ENCODE data around the gene AAGAB. TPM values are rescaled to one million over a fixed set of nuclear protein-coding genes. Genes with fewer than 3 reads are reported as not detected.
"Not testable (repeated sequence)": the region's sequence is repeated elsewhere in the genome, so short reads cannot be mapped to it uniquely, and the experiment has no call there.

Gene AAGAB
- total and polyA plus RNA-seq, 8 donors: 7.1 to 16.3 (median 13.0) TPM

GRCh38 chr15:67296188-67296587, 41.7 kb upstream of the AAGAB start:
- ATAC-seq (no peak), DNase-seq (no peak), FAIRE-seq (no peak)
- Histone ChIP-seq H3K27me3 (no peaks in the 10 kb centered on the region), H3K9me3 (no peaks in the 10 kb centered on the region), H3K36me3 (no peaks in the 10 kb centered on the region), H3K4me1 (no peaks in the 10 kb centered on the region), H3K4me3 (no peak overlapping the region), H3K27ac (no peak overlapping the region)
- no peak for TF ChIP-seq CTCF (IDR thresholded peaks at IDR 0.05)
- WGBS, 2 donors: 78 to 86% methylated on average over 5 of the region's 5 CpGs
- intact Hi-C loops (cut with DNase I): no loop called here

DNA sequence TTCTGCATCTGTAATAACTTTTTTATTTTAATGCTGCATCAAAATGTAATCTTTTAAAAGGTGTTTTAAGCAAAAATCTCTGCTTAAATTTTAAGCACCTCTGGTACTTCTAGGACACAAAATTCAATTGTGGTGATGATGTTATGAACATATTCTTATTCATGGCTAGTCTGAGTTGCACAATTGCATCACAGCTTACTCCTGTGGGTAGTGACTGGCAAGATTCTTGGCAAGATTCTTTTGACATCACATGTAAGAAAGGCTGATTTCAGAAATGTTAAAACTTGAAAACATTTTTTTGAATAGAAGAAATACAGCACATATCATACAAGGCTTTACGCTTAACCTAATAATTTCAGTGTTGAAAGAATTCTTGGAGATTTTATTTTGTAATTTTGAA, 35.9 kb upstream of the AAGAB start:
- FAIRE-seq: no peak
- WGBS, 2 donors: 98 to 100% methylated on average over 1 of the region's 1 CpG
- H3K4me1 ChIP-seq: no peaks in the 10 kb centered on the region
- DNase-seq: no peak
- H3K4me3 ChIP-seq: no peak overlapping the region
- no peaks in the 10 kb centered on the region for H3K9me3 ChIP-seq
- no peaks in the 10 kb centered on the region for H3K36me3 ChIP-seq
- intact Hi-C loops (cut with DNase I): no loop called here
- TF ChIP-seq CTCF (IDR thresholded peaks at IDR 0.05): no peak
- H3K27ac ChIP-seq: no peak overlapping the region
- no peaks in the 10 kb centered on the region for H3K27me3 ChIP-seq
- no peak for ATAC-seq

DNA sequence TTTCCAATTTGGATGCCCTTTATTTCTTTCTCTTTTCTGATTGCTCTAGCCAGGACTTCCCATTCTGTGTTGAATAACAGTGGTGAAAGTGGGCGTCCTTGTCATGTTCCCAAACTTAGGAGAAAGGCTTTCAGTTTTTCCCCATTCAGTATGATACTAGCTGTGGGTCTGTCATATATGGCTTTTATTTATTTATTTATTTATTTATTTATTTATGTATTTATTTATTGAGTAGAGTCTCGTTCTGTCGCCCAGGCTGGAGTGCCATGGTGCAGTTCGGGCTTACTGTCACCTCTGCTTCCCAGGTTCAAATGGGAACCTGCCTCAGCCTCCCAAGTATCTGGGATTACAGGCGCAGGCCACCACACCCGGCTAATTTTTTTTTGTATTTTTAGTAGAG, 31.9 kb upstream of the AAGAB start:
- intact Hi-C loops (cut with DNase I); H3K9me3 ChIP-seq; H3K4me3 ChIP-seq; H3K36me3 ChIP-seq; H3K4me1 ChIP-seq; FAIRE-seq; ATAC-seq; H3K27ac ChIP-seq; H3K27me3 ChIP-seq; DNase-seq: not testable (repeated sequence)
- WGBS, 2 donors: 83 to 97% methylated on average over 6 of the region's 6 CpGs

DNA sequence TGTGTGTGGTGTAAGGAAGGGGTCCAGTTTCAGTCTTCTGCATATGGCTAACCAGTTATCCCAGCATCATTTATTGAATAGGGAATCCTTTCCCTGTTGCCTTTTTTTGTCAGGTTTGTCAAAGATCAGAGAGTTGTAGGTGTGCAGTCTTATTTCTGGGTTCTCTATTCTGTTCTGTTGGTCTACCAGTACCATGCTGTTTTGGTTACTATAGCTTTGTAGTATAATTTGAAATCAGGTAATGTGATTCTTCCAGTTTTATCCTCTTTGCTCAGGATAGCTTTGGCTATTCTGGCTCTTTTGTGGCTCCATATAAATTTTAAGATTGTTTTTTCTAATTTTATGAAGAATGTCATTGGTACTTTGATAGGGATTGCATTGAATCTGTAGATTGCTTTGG, 31.2 kb upstream of the AAGAB start:
- FAIRE-seq; H3K9me3 ChIP-seq; H3K27me3 ChIP-seq; intact Hi-C loops (cut with DNase I); H3K4me3 ChIP-seq; DNase-seq; H3K36me3 ChIP-seq; H3K4me1 ChIP-seq; H3K27ac ChIP-seq; ATAC-seq: not testable (repeated sequence)

GRCh38 chr15:67281714-67282113, 27.3 kb upstream of the AAGAB start:
- WGBS, 2 donors: 89 to 90% methylated on average over 1 of the region's 1 CpG
- no peaks in the 10 kb centered on the region for H3K4me1 ChIP-seq
- H3K9me3 ChIP-seq: no peaks in the 10 kb centered on the region
- no peak for DNase-seq
- no peak overlapping the region for H3K4me3 ChIP-seq
- H3K27ac ChIP-seq: no peak overlapping the region
- H3K27me3 ChIP-seq: no peaks in the 10 kb centered on the region
- TF ChIP-seq CTCF (IDR thresholded peaks at IDR 0.05): no peak
- intact Hi-C loops (cut with DNase I): no loop called here
- no peak for FAIRE-seq
- H3K36me3 ChIP-seq: no peaks in the 10 kb centered on the region
- ATAC-seq: no peak

DNA sequence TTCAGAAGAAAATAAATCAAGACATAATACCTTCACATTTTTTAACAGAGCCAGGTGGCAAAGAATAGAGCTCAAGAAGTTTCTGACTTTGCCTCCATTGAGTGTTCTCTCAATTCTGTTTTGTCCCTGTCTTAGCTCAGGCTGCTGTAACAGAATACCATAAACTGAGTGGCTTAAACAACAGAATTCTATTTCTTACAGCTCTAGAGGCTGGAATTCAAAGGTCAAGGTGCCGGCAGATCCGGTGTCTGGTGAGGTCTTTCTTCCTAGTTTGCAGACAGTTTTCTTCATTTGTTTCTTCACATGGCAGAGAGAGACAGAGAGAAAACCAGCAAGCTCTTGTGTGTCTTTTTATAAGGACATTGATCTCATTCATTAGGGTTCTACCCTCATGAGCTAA, 25.8 kb upstream of the AAGAB start:
- Histone ChIP-seq H3K27ac (no peak overlapping the region), H3K4me3 (no peak overlapping the region), H3K9me3 (no peaks in the 10 kb centered on the region), H3K4me1 (no peaks in the 10 kb centered on the region), H3K27me3 (no peaks in the 10 kb centered on the region), H3K36me3 (no peaks in the 10 kb centered on the region)
- 79 to 88% methylated on average over 2 of the region's 2 CpGs for WGBS, 2 donors
- no peak for TF ChIP-seq CTCF (IDR thresholded peaks at IDR 0.05)
- no peak for ATAC-seq
- no peak for DNase-seq
- FAIRE-seq: no peak
- intact Hi-C loops (cut with DNase I): no loop called here
